Measurements from ENCODE around the gene NPTX1. TPM values are rescaled to one million over a fixed set of nuclear protein-coding genes. Genes with fewer than 3 reads are reported as not detected.

The NPTX1 gene
- total and polyA plus RNA-seq, 2 of the 13 experiments (the other 11 are each of a cell fraction or from before 2014, with no cell fraction given), result 0.01 TPM; not detected in 1

DNA sequence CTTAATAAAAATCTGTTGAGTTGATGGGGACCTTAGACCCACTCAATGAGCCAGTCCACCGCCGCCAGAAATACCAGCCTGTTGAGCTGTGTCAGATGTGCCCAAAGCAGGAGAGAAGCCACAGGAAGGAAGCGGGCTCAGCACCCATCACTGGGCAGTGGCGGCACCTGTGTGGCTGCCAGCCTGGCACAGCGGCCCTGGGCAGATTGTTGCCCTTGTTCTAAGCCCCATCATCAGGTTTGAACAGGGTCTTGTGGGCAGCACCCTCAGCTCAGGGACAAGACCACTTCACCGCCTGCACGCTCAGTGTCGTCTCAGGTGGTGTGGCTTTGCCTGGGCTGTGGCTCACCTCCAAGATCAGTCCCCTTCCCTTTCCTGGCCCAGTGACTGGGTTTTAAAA, 52.1 kb downstream of the NPTX1 start (continued):
- TF ChIP-seq, protein P1, sequence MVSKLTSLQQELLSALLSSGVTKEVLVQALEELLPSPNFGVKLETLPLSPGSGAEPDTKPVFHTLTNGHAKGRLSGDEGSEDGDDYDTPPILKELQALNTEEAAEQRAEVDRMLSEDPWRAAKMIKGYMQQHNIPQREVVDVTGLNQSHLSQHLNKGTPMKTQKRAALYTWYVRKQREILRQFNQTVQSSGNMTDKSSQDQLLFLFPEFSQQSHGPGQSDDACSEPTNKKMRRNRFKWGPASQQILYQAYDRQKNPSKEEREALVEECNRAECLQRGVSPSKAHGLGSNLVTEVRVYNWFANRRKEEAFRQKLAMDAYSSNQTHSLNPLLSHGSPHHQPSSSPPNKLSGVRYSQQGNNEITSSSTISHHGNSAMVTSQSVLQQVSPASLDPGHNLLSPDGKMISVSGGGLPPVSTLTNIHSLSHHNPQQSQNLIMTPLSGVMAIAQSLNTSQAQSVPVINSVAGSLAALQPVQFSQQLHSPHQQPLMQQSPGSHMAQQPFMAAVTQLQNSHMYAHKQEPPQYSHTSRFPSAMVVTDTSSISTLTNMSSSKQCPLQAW (CRISPR knock-in tag; IDR thresholded peaks at IDR 0.05), result no peak

DNA sequence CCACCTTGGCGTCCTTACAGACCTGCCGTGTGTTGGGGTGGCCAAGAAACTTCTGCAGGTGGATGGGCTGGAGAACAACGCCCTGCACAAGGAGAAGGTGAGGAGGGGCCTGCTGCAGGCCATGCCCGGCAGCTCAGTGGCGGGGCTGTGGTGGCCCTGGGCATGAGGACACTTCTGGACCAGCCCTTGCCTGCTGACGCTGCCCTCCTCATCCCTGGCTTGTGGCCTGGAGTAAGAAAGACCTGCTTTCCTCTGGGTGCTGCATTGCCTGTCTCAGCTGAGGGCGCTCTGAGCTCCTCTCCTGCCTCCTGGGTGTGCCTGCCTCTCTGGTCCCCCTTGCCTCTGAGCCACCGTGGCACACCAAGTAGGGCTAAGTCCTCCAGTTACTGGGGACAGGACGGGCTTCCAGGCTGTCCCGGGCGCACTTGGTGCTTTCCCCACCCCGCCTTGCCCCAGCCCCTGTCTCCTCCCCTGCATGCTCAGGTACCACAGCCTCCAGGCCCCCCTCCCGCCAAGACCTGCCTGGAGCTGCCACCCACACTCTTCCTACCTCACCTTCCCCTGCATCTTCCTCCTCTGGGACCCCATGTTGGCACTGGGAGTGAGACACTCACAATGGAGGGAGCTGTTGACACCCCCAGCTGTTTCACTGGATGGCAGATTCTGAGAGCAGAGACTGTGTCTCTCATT, 52.7 kb downstream of the NPTX1 start:
- intact Hi-C loops (cut with micrococcal nuclease; ENCODE audit: unreplicated experiment), result no loop called here
- CTCF ChIA-PET (ENCODE audit: low intra/inter-chr PET ratio, low total read pairs), result interaction anchor here (1.2 kb wide), 1 partner anchor 151 kb away, joined by 4 read pairs; no protein-coding TSS in a partner anchor
- Histone ChIP-seq H4K20me1 (ENCODE audit: insufficient read depth, low read length) (no peaks in the 10 kb centered on the region), H3K27me3 (ENCODE audit: control insufficient read depth in 1 of 2, insufficient read depth in 2 of 2, low read length in 2 of 2) (no peaks in the 10 kb centered on the region), H3K36me3 (replicated peaks in 1 of 2; ENCODE audit: control insufficient read depth in 1 of 2, insufficient read depth in 2 of 2, low read length in 2 of 2) (peaks cover 1 to 4% of the 10 kb centered on the region in 2 experiments; a peak in 1 of 5 replicates), H3K4me2 (ENCODE audit: low read depth, low read length) (no peak overlapping the region), H3K9ac (ENCODE audit: insufficient read depth, low read depth, low read length) (no peak overlapping the region), H3K4me1 (ENCODE audit: insufficient read depth, low read length) (no peaks in the 10 kb centered on the region), H2AFZ (ENCODE audit: low read length) (no peak overlapping the region), H3K4me3 (replicated peaks in 1 of 3; ENCODE audit: insufficient read depth in 1 of 3, low read depth in 2 of 3, low read length in 3 of 3) (no peak overlapping the region), H3K79me2 (ENCODE audit: insufficient read depth, low read length) (no peaks in the 10 kb centered on the region), H3K9me3 (ENCODE audit: low read length) (no peaks in the 10 kb centered on the region), H3K27ac (ENCODE audit: extremely low read length, insufficient read depth, low read length) (no peak overlapping the region)
- DNase-seq (ENCODE audit: low spot score) (no peak), FAIRE-seq (no peak), ATAC-seq (no peak)
- BruUV-seq (replicated peaks), result no TSS peak
- POLR2A ChIA-PET, result interaction anchor here (0.6 kb wide), 1 partner anchor 27 kb away, joined by 3 read pairs; no protein-coding TSS in a partner anchor
- in situ Hi-C loops (cut with HindIII; ENCODE audit: extremely low pct_ligation_motif_present, low pct_unique_long_range_greater_than_20kb), result no loop called here
- 74% methylated on average over 13 of the region's 13 CpGs for WGBS (ENCODE audit: low lambda C conversion rate)
- TF ChIP-seq RAD51 (IDR thresholded peaks at IDR 0.05; ENCODE audit: borderline replicate concordance) (no peak), AGO1 (IDR thresholded peaks at IDR 0.05; ENCODE audit: low read depth, low read length, poor library complexity, severe bottlenecking) (no peak)
- TF ChIP-seq, protein P2, sequence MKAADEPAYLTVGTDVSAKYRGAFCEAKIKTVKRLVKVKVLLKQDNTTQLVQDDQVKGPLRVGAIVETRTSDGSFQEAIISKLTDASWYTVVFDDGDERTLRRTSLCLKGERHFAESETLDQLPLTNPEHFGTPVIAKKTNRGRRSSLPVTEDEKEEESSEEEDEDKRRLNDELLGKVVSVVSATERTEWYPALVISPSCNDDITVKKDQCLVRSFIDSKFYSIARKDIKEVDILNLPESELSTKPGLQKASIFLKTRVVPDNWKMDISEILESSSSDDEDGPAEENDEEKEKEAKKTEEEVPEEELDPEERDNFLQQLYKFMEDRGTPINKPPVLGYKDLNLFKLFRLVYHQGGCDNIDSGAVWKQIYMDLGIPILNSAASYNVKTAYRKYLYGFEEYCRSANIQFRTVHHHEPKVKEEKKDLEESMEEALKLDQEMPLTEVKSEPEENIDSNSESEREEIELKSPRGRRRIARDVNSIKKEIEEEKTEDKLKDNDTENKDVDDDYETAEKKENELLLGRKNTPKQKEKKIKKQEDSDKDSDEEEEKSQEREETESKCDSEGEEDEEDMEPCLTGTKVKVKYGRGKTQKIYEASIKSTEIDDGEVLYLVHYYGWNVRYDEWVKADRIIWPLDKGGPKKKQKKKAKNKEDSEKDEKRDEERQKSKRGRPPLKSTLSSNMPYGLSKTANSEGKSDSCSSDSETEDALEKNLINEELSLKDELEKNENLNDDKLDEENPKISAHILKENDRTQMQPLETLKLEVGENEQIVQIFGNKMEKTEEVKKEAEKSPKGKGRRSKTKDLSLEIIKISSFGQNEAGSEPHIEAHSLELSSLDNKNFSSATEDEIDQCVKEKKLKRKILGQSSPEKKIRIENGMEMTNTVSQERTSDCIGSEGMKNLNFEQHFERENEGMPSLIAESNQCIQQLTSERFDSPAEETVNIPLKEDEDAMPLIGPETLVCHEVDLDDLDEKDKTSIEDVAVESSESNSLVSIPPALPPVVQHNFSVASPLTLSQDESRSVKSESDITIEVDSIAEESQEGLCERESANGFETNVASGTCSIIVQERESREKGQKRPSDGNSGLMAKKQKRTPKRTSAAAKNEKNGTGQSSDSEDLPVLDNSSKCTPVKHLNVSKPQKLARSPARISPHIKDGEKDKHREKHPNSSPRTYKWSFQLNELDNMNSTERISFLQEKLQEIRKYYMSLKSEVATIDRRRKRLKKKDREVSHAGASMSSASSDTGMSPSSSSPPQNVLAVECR (CRISPR knock-in tag; IDR thresholded peaks at IDR 0.05; ENCODE audit: borderline replicate concordance), result no peak
- TF ChIP-seq, protein P3, sequence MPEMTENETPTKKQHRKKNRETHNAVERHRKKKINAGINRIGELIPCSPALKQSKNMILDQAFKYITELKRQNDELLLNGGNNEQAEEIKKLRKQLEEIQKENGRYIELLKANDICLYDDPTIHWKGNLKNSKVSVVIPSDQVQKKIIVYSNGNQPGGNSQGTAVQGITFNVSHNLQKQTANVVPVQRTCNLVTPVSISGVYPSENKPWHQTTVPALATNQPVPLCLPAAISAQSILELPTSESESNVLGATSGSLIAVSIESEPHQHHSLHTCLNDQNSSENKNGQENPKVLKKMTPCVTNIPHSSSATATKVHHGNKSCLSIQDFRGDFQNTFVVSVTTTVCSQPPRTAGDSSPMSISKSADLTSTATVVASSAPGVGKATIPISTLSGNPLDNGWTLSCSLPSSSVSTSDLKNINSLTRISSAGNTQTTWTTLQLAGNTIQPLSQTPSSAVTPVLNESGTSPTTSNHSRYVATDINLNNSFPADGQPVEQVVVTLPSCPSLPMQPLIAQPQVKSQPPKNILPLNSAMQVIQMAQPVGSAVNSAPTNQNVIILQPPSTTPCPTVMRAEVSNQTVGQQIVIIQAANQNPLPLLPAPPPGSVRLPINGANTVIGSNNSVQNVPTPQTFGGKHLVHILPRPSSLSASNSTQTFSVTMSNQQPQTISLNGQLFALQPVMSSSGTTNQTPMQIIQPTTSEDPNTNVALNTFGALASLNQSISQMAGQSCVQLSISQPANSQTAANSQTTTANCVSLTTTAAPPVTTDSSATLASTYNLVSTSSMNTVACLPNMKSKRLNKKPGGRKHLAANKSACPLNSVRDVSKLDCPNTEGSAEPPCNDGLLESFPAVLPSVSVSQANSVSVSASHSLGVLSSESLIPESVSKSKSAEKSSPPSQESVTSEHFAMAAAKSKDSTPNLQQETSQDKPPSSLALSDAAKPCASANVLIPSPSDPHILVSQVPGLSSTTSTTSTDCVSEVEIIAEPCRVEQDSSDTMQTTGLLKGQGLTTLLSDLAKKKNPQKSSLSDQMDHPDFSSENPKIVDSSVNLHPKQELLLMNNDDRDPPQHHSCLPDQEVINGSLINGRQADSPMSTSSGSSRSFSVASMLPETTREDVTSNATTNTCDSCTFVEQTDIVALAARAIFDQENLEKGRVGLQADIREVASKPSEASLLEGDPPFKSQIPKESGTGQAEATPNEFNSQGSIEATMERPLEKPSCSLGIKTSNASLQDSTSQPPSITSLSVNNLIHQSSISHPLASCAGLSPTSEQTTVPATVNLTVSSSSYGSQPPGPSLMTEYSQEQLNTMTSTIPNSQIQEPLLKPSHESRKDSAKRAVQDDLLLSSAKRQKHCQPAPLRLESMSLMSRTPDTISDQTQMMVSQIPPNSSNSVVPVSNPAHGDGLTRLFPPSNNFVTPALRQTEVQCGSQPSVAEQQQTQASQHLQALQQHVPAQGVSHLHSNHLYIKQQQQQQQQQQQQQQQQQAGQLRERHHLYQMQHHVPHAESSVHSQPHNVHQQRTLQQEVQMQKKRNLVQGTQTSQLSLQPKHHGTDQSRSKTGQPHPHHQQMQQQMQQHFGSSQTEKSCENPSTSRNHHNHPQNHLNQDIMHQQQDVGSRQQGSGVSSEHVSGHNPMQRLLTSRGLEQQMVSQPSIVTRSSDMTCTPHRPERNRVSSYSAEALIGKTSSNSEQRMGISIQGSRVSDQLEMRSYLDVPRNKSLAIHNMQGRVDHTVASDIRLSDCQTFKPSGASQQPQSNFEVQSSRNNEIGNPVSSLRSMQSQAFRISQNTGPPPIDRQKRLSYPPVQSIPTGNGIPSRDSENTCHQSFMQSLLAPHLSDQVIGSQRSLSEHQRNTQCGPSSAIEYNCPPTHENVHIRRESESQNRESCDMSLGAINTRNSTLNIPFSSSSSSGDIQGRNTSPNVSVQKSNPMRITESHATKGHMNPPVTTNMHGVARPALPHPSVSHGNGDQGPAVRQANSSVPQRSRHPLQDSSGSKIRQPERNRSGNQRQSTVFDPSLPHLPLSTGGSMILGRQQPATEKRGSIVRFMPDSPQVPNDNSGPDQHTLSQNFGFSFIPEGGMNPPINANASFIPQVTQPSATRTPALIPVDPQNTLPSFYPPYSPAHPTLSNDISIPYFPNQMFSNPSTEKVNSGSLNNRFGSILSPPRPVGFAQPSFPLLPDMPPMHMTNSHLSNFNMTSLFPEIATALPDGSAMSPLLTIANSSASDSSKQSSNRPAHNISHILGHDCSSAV (CRISPR knock-in tag; IDR thresholded peaks at IDR 0.05; ENCODE audit: borderline replicate concordance), result no peak
